HEK293T (cell line): ENCODE data around the gene TANC2.

Experiments used
- FOXM1 ChIP-seq: fragments of 450-650 bp; IDR thresholded peaks from 2 replicates; pipeline ENCODE4 v1.6.1; 2017; ENCODE audit warnings: mild to moderate bottlenecking, borderline replicate concordance
- PKNOX1 ChIP-seq: fragments of 450-650 bp; IDR thresholded peaks from 2 replicates; pipeline ENCODE4 v1.6.1; 2016
- TARDBP ChIP-seq: fragments of 450-650 bp; IDR thresholded peaks from 2 replicates; pipeline ENCODE4 v1.6.1; 2016

GRCh38 chr17:62987136-62987535, 21.1 kb downstream of the TANC2 start:
- TF ChIP-seq PKNOX1 (no peak), FOXM1 (no peak), TARDBP (no peak)
